ENCODE data around the gene ARHGEF25.

DNA sequence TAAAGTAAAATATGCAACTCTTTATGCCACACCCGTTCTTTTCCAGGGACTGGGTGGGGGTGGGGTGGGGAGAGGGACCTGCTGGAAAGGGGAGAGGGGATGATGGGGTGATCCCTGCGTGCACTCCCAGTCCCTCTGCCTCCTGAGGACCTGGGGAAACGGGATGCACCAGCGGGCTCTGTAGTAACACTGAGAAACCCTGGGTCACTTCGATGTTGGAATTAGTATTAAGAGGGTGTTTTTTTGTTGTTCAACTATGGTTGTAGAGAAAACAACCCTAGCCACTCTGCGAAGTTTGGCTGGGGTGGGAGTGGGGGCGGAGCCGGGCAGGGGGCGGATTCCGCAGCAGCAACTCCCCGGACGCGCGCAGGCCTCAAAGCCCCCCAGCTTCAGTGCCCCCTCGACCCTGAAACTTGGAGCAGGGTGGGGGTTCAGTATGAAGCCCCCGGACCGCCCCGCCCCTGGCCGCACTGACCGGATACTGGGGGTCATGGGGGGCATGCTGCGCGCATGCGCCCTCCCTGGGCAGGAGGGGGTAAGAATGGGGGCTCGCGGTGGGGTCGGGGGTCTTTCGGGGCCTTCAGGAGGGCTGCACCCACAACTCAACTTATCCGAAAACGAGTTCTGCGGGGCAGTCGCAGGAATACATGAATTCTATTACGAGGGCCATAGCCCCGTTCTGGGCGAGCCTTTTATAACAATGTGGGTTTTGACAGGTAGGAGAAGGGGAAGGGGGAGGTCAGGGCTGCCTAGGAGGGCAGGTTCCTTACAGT, 1.3 kb upstream of the ARHGEF25 start:
- TF ChIP-seq, protein P1, sequence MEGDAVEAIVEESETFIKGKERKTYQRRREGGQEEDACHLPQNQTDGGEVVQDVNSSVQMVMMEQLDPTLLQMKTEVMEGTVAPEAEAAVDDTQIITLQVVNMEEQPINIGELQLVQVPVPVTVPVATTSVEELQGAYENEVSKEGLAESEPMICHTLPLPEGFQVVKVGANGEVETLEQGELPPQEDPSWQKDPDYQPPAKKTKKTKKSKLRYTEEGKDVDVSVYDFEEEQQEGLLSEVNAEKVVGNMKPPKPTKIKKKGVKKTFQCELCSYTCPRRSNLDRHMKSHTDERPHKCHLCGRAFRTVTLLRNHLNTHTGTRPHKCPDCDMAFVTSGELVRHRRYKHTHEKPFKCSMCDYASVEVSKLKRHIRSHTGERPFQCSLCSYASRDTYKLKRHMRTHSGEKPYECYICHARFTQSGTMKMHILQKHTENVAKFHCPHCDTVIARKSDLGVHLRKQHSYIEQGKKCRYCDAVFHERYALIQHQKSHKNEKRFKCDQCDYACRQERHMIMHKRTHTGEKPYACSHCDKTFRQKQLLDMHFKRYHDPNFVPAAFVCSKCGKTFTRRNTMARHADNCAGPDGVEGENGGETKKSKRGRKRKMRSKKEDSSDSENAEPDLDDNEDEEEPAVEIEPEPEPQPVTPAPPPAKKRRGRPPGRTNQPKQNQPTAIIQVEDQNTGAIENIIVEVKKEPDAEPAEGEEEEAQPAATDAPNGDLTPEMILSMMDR (IDR thresholded peaks at IDR 0.05) = no peak
- TF ChIP-seq EP300 (IDR thresholded peaks at IDR 0.05) = no peak
